Measurements from ENCODE around the gene DGKD.

DNA sequence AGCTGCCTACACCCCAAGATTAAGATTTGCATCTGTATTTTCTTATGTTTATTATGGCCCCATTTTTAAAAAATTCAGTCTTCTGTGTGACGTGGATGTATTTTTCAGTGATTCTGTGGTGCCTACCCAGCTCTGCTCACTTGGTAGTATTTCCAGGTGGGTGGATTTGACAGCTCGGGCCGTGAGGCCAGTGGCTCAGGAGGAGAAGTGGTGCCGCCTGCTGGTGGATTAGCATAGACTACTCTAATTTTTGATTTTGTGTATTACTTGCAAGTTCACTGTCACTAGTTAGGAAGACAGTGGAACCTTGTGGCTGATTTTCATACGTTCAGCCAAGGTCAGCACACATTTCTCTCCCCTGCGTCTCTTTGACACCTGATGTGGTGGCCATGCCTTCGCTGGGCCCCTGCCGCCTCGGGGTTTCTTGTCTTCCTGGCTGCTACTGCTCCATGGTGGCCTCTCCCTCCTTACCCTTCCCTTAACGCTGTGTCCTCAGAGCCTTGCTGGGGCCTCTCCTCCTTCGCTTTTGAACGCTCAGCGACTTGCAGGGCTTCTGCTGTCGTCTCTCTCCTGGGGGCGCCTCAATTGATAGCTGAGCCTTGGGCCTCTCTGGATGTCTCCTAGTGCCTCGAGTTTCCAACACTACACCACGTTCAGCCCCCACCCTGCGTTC lies 89.4 kb downstream of the DGKD start:
- TF ChIP-seq, protein P1, sequence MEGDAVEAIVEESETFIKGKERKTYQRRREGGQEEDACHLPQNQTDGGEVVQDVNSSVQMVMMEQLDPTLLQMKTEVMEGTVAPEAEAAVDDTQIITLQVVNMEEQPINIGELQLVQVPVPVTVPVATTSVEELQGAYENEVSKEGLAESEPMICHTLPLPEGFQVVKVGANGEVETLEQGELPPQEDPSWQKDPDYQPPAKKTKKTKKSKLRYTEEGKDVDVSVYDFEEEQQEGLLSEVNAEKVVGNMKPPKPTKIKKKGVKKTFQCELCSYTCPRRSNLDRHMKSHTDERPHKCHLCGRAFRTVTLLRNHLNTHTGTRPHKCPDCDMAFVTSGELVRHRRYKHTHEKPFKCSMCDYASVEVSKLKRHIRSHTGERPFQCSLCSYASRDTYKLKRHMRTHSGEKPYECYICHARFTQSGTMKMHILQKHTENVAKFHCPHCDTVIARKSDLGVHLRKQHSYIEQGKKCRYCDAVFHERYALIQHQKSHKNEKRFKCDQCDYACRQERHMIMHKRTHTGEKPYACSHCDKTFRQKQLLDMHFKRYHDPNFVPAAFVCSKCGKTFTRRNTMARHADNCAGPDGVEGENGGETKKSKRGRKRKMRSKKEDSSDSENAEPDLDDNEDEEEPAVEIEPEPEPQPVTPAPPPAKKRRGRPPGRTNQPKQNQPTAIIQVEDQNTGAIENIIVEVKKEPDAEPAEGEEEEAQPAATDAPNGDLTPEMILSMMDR (IDR thresholded peaks at IDR 0.05 in 4 of 5, conservative IDR thresholded peaks at IDR 0.05 in 1 of 5) = peak; percentile 85 to 90 (median 89)
- TF ChIP-seq POLR2A (IDR thresholded peaks at IDR 0.05) = no peak
